WTC11 (cell line): ENCODE results near the gene QRFP.

Experiments used
- ELF4 ChIP-seq: sonication (generic); formaldehyde crosslinking; IDR thresholded peaks from 2 replicates; pipeline ENCODE4 v1.8.1; 2022; ENCODE audit warnings: low read depth, mild to moderate bottlenecking, moderate library complexity, missing genetic modification reagents
- PRDM15 ChIP-seq: sonication (generic); formaldehyde crosslinking; IDR thresholded peaks from 2 replicates; pipeline ENCODE4 v1.8.0; 2022; ENCODE audit warnings: missing genetic modification reagents
- TF ChIP-seq, protein P1 (sequence below): fragments of 200-600 bp; IDR thresholded peaks from 2 replicates; pipeline ENCODE4 v1.8.0; 2022; ENCODE audit warnings: antibody characterized with exemption

- TF ChIP-seq PRDM15 (CRISPR knock-in tag) (no peak), ELF4 (CRISPR knock-in tag) (no peak)
- TF ChIP-seq, protein P1, sequence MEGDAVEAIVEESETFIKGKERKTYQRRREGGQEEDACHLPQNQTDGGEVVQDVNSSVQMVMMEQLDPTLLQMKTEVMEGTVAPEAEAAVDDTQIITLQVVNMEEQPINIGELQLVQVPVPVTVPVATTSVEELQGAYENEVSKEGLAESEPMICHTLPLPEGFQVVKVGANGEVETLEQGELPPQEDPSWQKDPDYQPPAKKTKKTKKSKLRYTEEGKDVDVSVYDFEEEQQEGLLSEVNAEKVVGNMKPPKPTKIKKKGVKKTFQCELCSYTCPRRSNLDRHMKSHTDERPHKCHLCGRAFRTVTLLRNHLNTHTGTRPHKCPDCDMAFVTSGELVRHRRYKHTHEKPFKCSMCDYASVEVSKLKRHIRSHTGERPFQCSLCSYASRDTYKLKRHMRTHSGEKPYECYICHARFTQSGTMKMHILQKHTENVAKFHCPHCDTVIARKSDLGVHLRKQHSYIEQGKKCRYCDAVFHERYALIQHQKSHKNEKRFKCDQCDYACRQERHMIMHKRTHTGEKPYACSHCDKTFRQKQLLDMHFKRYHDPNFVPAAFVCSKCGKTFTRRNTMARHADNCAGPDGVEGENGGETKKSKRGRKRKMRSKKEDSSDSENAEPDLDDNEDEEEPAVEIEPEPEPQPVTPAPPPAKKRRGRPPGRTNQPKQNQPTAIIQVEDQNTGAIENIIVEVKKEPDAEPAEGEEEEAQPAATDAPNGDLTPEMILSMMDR, result no peak
These were observed 616 bp upstream of the QRFP start for GRCh38 chr9:130897105-130897751.
